Measurements from ENCODE around the gene MEF2D.

Gene MEF2D

DNA sequence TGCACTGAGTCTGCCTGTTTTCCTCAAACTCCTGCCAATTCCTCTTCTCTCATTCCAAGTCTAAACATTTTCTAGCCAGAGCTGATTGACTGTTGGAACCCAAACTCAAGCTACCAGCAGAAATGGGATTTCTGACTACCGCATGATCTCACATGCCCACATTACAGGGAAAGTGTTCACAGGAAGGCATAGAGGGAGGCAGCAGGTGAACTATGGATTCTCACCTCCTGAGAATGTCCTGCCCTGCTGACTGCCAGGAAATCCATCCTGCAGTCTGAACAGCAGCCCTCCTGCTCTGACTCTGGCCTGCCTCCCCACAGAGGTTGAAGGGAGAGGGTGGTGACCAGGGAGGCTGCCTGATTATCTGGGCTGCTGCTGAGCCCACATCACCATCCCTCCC is 49.3 kb upstream of the MEF2D start:
- TF ChIP-seq CSDC2 (CRISPR knock-in tag; IDR thresholded peaks at IDR 0.05) = no peak
- TF ChIP-seq, protein P1, sequence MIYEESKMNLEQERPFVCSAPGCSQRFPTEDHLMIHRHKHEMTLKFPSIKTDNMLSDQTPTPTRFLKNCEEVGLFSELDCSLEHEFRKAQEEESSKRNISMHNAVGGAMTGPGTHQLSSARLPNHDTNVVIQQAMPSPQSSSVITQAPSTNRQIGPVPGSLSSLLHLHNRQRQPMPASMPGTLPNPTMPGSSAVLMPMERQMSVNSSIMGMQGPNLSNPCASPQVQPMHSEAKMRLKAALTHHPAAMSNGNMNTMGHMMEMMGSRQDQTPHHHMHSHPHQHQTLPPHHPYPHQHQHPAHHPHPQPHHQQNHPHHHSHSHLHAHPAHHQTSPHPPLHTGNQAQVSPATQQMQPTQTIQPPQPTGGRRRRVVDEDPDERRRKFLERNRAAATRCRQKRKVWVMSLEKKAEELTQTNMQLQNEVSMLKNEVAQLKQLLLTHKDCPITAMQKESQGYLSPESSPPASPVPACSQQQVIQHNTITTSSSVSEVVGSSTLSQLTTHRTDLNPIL (CRISPR knock-in tag; IDR thresholded peaks at IDR 0.05; ENCODE audit: low read depth) = no peak
- no peak for ATAC-seq

- no peak for TF ChIP-seq RARB (CRISPR knock-in tag; IDR thresholded peaks at IDR 0.05)
- ATAC-seq = no peak; the same call in 2 of the 3 replicates
Observed at GRCh38 chr1:156549390-156549789, 48.8 kb upstream of the MEF2D start.

GRCh38 chr1:156547982-156548381 is 47.4 kb upstream of the MEF2D start:
- ATAC-seq = no peak

DNA sequence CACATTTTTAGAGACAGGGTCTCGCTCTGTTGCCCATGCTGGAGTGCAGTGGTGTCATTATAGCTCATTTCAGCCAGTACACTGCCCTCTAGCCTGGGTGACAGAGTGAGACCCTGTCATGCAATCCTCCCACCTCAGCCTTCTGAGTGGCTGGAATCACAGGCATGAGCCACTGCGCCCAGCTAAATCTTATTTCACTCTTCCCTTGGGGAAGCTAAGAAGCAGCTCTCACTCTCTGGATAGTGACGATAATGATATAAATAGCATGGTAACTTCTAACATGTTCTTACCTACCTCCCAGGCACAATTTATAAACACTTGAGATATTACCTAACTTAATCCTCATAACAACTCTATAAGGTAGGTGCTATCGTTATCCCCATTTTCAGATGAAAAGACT is 46.9 kb upstream of the MEF2D start:
- TF ChIP-seq PATZ1 (CRISPR knock-in tag; IDR thresholded peaks at IDR 0.05; ENCODE audit: borderline replicate concordance) (no peak), ZC3H10 (CRISPR knock-in tag; IDR thresholded peaks at IDR 0.05) (no peak), SNAI2 (CRISPR knock-in tag; IDR thresholded peaks at IDR 0.05) (no peak), PPARA (CRISPR knock-in tag; IDR thresholded peaks at IDR 0.05; ENCODE audit: borderline replicate concordance) (no peak), OSR1 (CRISPR knock-in tag; IDR thresholded peaks at IDR 0.05) (no peak), TSHZ2 (CRISPR knock-in tag; IDR thresholded peaks at IDR 0.05) (no peak), ZFP30 (CRISPR knock-in tag; IDR thresholded peaks at IDR 0.05) (no peak), GLIS3 (CRISPR knock-in tag; IDR thresholded peaks at IDR 0.05) (no peak), ZNF565 (CRISPR knock-in tag; conservative IDR thresholded peaks at IDR 0.05; ENCODE audit: low read depth) (no peak)

More at GRCh38 chr1:156547982-156548381, 47.4 kb upstream of the MEF2D start:
- TF ChIP-seq OSR1 (CRISPR knock-in tag; IDR thresholded peaks at IDR 0.05) (no peak), ZC3H10 (CRISPR knock-in tag; IDR thresholded peaks at IDR 0.05) (no peak), ZNF565 (CRISPR knock-in tag; conservative IDR thresholded peaks at IDR 0.05; ENCODE audit: low read depth) (no peak), CSDC2 (CRISPR knock-in tag; IDR thresholded peaks at IDR 0.05) (no peak), ISL1 (CRISPR knock-in tag; IDR thresholded peaks at IDR 0.05) (no peak), TOX (CRISPR knock-in tag; IDR thresholded peaks at IDR 0.05; ENCODE audit: borderline replicate concordance) (no peak), ARNTL (CRISPR knock-in tag; IDR thresholded peaks at IDR 0.05; ENCODE audit: borderline replicate concordance, low read depth) (no peak), GLIS3 (CRISPR knock-in tag; IDR thresholded peaks at IDR 0.05) (no peak)
- TF ChIP-seq, protein P1 (CRISPR knock-in tag; IDR thresholded peaks at IDR 0.05; ENCODE audit: low read depth) = no peak

DNA sequence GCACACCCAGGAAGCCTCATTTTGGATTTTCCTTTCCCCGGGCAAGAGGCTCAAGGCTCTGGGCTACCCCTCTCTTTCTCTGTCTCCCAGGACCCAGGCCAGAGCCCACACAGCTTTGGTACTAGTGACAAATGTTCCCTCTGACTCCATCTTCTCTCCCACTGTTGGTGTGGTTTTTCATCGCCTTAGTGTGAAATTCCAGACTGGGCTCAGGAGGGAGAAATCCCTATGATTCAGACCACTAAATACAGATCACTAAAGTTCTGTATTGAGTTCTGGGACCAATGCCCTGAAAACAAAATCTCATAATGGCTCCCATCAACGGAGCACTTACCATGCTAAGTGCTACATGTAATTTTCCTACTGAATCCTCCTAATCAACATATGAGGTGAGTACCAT is 45.7 kb upstream of the MEF2D start:
- no peak for ATAC-seq
- TF ChIP-seq ZFP30 (CRISPR knock-in tag; IDR thresholded peaks at IDR 0.05) = no peak
- TF ChIP-seq, protein P2, sequence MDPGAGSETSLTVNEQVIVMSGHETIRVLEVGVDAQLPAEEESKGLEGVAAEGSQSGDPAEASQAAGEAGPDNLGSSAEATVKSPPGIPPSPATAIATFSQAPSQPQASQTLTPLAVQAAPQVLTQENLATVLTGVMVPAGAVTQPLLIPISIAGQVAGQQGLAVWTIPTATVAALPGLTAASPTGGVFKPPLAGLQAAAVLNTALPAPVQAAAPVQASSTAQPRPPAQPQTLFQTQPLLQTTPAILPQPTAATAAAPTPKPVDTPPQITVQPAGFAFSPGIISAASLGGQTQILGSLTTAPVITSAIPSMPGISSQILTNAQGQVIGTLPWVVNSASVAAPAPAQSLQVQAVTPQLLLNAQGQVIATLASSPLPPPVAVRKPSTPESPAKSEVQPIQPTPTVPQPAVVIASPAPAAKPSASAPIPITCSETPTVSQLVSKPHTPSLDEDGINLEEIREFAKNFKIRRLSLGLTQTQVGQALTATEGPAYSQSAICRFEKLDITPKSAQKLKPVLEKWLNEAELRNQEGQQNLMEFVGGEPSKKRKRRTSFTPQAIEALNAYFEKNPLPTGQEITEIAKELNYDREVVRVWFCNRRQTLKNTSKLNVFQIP (CRISPR knock-in tag; IDR thresholded peaks at IDR 0.05; ENCODE audit: borderline replicate concordance, low read depth) = no peak
- TF ChIP-seq ESRRG (CRISPR knock-in tag; IDR thresholded peaks at IDR 0.05) = no peak
- no peak for TF ChIP-seq ZC3H10 (CRISPR knock-in tag; IDR thresholded peaks at IDR 0.05)
- TF ChIP-seq TSHZ2 (CRISPR knock-in tag; IDR thresholded peaks at IDR 0.05) = no peak
- TF ChIP-seq ZNF8 (CRISPR knock-in tag; IDR thresholded peaks at IDR 0.05) = no peak
- TF ChIP-seq GLIS3 (CRISPR knock-in tag; IDR thresholded peaks at IDR 0.05) = no peak
- TF ChIP-seq ARNTL (CRISPR knock-in tag; IDR thresholded peaks at IDR 0.05; ENCODE audit: borderline replicate concordance, low read depth) = no peak
- no peak for TF ChIP-seq PATZ1 (CRISPR knock-in tag; IDR thresholded peaks at IDR 0.05; ENCODE audit: borderline replicate concordance)

More for the DNA sequence above, 46.9 kb upstream of the MEF2D start:
- ATAC-seq = no peak
